Stimulated activated CD4-positive, alpha-beta T cell treated with anti-CD3 and anti-CD28 coated beads, Interleukin-2, amount 100 ng/mL, for 4 hours (primary cell): ENCODE measurements around the gene SCN2A.

ENCODE experiments used
- DNase-seq: peaks from one replicate; pipeline ENCODE4 v3.0.0-alpha.2; 2020; ENCODE audit warnings: low read depth

The SCN2A gene

GRCh38 chr2:165423081-165423480 is 183.9 kb downstream of the SCN2A start:
- no peak for DNase-seq

- DNase-seq: no peak
These were observed 186.3 kb downstream of the SCN2A start for GRCh38 chr2:165425556-165425955.

DNA sequence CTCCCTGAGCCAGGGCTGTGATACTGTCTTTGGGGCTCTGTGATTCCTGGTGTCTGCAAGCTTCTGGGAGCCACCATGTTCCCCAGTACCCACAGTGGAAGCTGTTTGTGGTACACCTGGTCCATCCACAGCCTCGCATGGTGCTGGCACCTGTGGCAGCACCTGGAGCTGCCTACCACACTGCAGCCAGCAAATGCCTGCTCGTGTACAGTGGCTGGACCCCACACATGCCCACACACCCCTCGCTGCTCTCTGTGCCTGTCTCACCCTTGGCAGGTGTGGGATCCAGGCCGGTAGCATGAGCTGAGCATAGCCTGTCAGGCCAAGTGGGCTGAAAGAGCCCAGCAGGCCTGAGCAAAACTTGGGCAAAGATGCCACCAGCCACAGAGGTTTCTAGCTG is 188.5 kb downstream of the SCN2A start:
- no peak for DNase-seq

DNA sequence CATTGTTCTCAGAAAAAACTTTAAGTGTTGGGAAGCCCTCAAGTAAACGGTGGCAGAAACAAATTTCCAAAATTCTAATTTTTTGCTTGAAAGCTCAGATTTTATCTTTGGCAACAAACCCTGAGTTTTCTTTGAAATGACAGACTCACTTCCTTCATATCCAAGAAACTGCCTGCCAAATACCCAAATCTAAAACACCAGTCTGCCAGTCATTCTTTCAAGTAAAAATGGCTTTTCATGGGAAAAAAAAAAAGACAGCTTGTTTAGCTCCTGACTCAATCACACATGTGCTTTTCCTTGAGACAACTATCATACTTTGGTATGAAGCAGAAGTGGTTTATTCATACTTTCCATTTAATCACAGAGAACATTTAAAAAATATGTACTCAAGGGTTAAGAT is 189.7 kb downstream of the SCN2A start:
- no peak for DNase-seq

GRCh38 chr2:165431014-165431413 is 191.8 kb downstream of the SCN2A start:
- DNase-seq: no peak

DNA sequence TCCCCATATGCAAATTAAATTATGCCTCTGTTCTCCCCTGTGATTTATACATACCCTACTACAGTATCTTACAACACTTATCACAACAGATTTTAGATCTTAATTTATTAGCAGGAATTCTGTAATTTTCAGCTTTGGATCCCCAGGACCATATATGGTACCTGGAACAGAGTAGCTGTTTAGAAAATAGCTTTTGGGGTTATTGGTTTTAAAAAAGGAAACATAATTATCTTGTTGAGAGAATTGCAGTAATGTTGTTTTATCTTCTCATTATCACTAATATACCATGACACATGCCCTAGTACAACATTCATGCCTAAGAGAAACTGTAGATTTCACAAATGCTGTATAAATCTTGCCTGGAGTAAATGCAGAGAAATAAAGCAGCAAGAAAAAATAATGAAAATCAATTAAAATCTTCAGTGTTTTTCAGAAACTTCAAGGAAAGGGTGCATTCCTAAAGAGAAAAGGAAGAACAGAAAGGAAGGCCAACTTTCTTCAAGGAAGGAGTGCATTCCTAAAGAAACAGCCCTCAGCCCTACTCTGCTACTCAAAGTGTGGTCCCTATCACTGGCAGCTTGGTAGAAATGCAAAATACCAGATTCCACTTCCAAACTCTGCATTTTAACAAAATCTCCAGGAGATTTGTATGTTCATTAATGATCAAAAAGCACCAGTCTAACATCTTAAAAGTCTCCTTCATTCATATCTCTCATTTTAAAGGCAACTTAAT is 193.2 kb downstream of the SCN2A start:
- DNase-seq: no peak

DNA sequence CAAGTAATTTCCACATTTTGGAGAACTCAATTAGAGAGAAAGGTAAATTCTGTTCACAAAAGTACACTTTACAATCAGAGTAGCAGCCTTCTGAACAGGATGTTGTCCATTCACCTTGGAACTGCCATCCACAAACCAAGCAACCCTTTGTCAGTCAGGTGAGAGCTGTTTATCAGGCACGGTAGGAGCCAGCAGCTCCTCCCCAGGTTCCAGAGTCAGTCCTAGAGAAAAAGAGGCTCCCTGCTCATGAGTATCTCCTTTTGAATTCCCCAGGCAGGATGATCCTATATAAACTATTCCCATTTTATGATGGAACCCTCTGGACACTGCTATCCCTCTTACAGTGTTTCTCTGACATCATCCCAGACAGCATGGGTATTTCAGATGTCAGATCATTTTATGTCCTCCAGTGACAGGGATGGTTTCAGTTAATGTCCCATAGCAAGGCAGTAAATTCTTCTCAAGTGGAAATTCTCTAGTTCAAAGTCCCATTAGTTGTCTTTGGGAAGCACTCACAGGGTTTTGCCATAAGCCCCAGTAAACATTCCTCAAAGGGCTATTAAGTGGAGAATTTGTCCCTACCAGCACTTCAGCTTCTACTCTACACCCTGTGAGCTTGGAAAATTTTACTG is 195.8 kb downstream of the SCN2A start:
- no peak for DNase-seq

DNA sequence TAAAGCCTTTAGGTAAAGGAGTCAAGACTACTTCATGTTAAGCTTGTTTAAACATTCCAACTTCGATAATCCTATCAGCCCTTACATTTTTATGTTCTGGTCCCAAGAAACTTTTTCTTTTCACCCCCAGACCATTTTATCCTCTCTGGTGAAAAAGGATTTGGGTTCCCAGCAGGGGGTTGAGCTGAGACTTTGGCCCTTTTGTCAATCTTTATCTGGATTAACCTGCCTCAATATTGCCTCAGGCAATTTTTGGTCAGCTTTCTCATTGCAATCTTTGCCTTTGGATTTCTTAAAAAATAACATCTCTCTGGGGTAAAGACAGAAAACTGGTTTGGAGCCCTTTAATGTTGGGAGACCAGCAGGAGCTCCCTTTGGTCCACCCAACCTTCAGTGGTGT is 196.4 kb downstream of the SCN2A start:
- DNase-seq: no peak

DNA sequence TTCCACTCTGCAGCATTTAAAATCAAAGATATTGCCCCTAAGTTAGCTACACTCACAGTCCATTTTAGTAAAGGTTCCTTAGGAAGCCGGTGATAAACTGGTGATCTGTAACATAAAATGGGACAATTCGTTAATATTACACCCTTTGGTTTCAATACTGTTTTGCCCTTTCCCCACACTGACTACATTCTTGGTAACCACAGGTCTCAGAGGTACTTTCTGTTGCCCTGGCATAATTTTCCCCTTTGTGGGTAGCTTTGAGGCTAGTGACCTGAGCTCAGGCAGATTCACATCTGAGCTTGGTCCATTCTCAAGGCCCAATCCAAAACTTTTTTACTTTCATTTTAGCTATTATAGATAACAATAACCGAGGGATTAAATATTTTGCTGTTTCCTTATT is 197.3 kb downstream of the SCN2A start:
- no peak for DNase-seq

- DNase-seq: no peak
These were observed 201.2 kb downstream of the SCN2A start for GRCh38 chr2:165440367-165440766.
